PC-9 (cell line): ENCODE data around the gene ZNF710. TPM values are rescaled to one million over a fixed set of nuclear protein-coding genes. Genes with fewer than 3 reads are reported as not detected.
"Not testable (repeated sequence)": the region's sequence is repeated elsewhere in the genome, so short reads cannot be mapped to it uniquely, and the experiment has no call there.

Experiments
- Bru-seq: library from RNA; stranded (reverse); fragments of 400-500 nt; gene quantifications from one replicate; lab custom pipeline; 2021; lab: Mats Ljungman, UMichigan
- BruChase-seq, 2 experiments: library from RNA; stranded (reverse); fragments of 400-500 nt; gene quantifications; one replicate each; lab custom pipeline; 2021; lab: Mats Ljungman, UMichigan
- BruUV-seq: library from RNA; stranded (reverse); fragments of 400-500 nt; replicated peaks from 2 replicates; lab custom pipeline; 2021; lab: Mats Ljungman, UMichigan
- CTCF ChIA-PET: fragments of 300-600 bp; sonication (Branson Sonifier 250); formaldehyde crosslinking; loops from one replicate; lab custom pipeline; 2022; ENCODE audit warnings: antibody characterized with exemption; lab: Charles Lee
- POLR2A ChIA-PET: fragments of 300-600 bp; sonication (Branson Sonifier 250); formaldehyde crosslinking; loops from one replicate; lab custom pipeline; 2022; ENCODE audit warnings: antibody characterized with exemption; ENCODE audit not compliant: unreplicated experiment; lab: Charles Lee
- DNase-seq, 2 experiments: peaks; one replicate each; pipeline versions ENCODE4 v3.0.0 to v3.0.0-alpha.2; 2015 to 2022; ENCODE audit warnings: mixed read lengths in 1 of 2
- H2AFZ ChIP-seq: fragments of 200-600 bp; sonication (generic); 2 replicates; pipeline ENCODE4 v1.8.1; 2017; ENCODE audit warnings: antibody characterized with exemption
- H3F3A ChIP-seq: fragments of 200-600 bp; sonication (generic); 2 replicates; pipeline ENCODE4 v1.8.1; 2017; ENCODE audit warnings: antibody characterized with exemption, mild to moderate bottlenecking, low read depth; ENCODE audit not compliant: insufficient read depth
- H3K27ac ChIP-seq: fragments of 200-600 bp; sonication (generic); 2 replicates; pipeline ENCODE4 v1.6.1; 2016; ENCODE audit warnings: mixed run types
- H3K27me3 ChIP-seq: fragments of 200-600 bp; sonication (generic); 2 replicates; pipeline ENCODE4 v1.6.1; 2016; ENCODE audit warnings: low read depth, mixed run types; ENCODE audit not compliant: insufficient read depth
- H3K36me3 ChIP-seq: fragments of 200-600 bp; sonication (generic); 2 replicates; pipeline ENCODE4 v1.6.1; 2016; ENCODE audit warnings: low read depth, mixed run types
- H3K4me1 ChIP-seq: fragments of 200-600 bp; sonication (generic); replicated peaks from 2 replicates; pipeline ENCODE4 v1.6.1; 2016; ENCODE audit warnings: mixed run types; ENCODE audit not compliant: insufficient read depth
- H3K4me2 ChIP-seq: fragments of 200-600 bp; sonication (generic); 2 replicates; pipeline ENCODE4 v1.6.1; 2017; ENCODE audit warnings: mixed run types
- H3K4me3 ChIP-seq: fragments of 200-600 bp; sonication (generic); 2 replicates; pipeline ENCODE4 v1.6.1; 2016; ENCODE audit warnings: mixed run types
- H3K79me2 ChIP-seq: fragments of 200-600 bp; sonication (generic); 2 replicates; pipeline ENCODE4 v1.6.1; 2017; ENCODE audit warnings: low read depth, mixed run types
- H3K9me2 ChIP-seq: fragments of 200-600 bp; sonication (generic); 2 replicates; pipeline ENCODE4 v1.8.1; 2017; ENCODE audit warnings: mild to moderate bottlenecking; ENCODE audit not compliant: insufficient read depth
- H3K9me3 ChIP-seq: fragments of 200-600 bp; sonication (generic); 2 replicates; pipeline ENCODE4 v1.8.1; 2016; ENCODE audit warnings: low read depth; ENCODE audit not compliant: insufficient read depth
- H4K20me1 ChIP-seq: fragments of 200-600 bp; sonication (generic); 2 replicates; pipeline ENCODE4 v1.8.1; 2017; ENCODE audit not compliant: insufficient read depth
- EZH2 ChIP-seq: fragments of 200-600 bp; sonication (generic); IDR thresholded peaks from 2 replicates; pipeline ENCODE4 v1.8.0; 2017; ENCODE audit warnings: antibody characterized with exemption, low read depth
- intact Hi-C: fragments of 100-400 bp; cut with micrococcal nuclease; formaldehyde crosslinking; loops from one replicate; pipeline ENCODE4 v1.10.0; 2022; ENCODE audit not compliant: unreplicated experiment
- long read RNA-seq: library from polyadenylated mRNA; stranded (forward); transcript quantifications from one replicate; pipeline ENCODE4 v2.0.0, GENCODE V29; 2022
- total RNA-seq: library from RNA; stranded (reverse); gene quantifications from 2 replicates; pipeline ENCODE4 v1.2.3, GENCODE V29; 2021
- TF ChIP-seq, protein P1 (sequence below): fragments of 200-600 bp; sonication (generic); conservative IDR thresholded peaks from 2 replicates; pipeline ENCODE4 v1.6.1; 2017; ENCODE audit warnings: mixed run types, antibody characterized with exemption, mild to moderate bottlenecking, moderate library complexity

The ZNF710 gene
- total RNA-seq = 23.4 and 25.2 TPM in 2 replicates
- percentile 66 among the genes with signal in this experiment for Bru-seq, nascent RNA
- BruChase-seq, experiment 1, labeled RNA remaining after a 2-hour chase = percentile 64 among the genes with signal in this experiment
- percentile 54 among the genes with signal in this experiment for BruChase-seq, experiment 2, labeled RNA remaining after a 6-hour chase
- long read RNA-seq, full-length matches to known transcripts = 2 of 7 reads
- long read RNA-seq, partial matches to known transcripts = 4 of 7 reads
- long read RNA-seq, other reads (novel, unspliced or antisense) = 1 of 7 reads

DNA sequence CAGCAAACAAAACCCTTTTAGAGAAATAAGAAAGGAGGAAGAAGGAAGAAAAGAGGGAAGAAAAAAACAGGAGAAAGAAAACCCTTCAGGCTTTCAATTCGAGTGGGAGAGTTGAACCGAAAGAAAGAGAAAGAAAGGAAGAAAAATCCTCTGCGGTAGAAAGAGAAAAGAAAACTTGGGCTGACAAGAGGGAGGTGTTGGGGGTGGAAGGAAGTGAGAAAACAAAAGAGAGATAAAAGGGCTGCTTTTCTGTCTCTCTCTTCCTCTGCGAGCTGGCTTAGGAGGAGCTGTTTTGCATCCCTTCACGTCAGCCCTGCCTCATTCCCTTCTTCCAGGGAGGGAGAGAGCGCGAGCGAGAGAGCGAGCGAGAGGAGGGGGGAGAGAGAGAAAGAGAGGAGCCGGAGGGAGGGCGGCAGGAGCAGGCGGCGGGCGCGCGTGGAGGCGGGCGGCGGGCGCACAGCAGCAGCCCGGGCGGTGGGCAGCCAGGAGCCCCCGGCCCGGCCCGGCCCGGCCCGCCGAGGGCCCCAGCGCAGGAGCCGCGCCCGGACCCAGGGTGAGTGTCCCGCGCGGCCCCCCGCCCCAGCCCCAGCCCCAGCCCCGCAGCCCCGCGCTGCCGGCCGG is at the start of gene ZNF710:
ZNF710 (plus strand) TSS at position 263 of the 621 bp plus-strand sequence. CDS start 65,814 bp downstream, outside the sequence.
- Histone ChIP-seq H3K36me3 (no peaks in the 10 kb centered on the region; the same call in 1 of the 2 replicates), H4K20me1 (0 out of 2 replicates have a peak, but pooled peaks cover 3% of the 10 kb centered on the region), H3K9me3 (no peaks in the 10 kb centered on the region), H3F3A (peaks cover 64% of the 10 kb centered on the region), H3K27ac (peak within 1 kb of the TSS; percentile 67), H3K27me3 (no peaks in the 10 kb centered on the region), H2AFZ (peak within 1 kb of the TSS; percentile 71), H3K4me2 (peak within 1 kb of the TSS; percentile 79), H3K79me2 (peaks cover 40% of the 10 kb centered on the region), H3K4me3 (peak within 1 kb of the TSS; percentile 86), H3K9me2 (no peaks in the 10 kb centered on the region), H3K4me1 (peaks cover 77% of the 10 kb centered on the region)
- POLR2A ChIA-PET = no interaction called here
- no peak for DNase-seq
- TF ChIP-seq EZH2 = no peak
- TF ChIP-seq, protein P1, sequence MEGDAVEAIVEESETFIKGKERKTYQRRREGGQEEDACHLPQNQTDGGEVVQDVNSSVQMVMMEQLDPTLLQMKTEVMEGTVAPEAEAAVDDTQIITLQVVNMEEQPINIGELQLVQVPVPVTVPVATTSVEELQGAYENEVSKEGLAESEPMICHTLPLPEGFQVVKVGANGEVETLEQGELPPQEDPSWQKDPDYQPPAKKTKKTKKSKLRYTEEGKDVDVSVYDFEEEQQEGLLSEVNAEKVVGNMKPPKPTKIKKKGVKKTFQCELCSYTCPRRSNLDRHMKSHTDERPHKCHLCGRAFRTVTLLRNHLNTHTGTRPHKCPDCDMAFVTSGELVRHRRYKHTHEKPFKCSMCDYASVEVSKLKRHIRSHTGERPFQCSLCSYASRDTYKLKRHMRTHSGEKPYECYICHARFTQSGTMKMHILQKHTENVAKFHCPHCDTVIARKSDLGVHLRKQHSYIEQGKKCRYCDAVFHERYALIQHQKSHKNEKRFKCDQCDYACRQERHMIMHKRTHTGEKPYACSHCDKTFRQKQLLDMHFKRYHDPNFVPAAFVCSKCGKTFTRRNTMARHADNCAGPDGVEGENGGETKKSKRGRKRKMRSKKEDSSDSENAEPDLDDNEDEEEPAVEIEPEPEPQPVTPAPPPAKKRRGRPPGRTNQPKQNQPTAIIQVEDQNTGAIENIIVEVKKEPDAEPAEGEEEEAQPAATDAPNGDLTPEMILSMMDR = no peak
- intact Hi-C loops = loop anchor here (5.0 kb wide), 1 partner anchor 71 kb away; no protein-coding TSS in a partner anchor
- BruUV-seq = no TSS peak
- CTCF ChIA-PET = interaction anchor here (0.7 kb wide), 1 partner anchor 107 kb away, joined by 7 read pairs; no protein-coding TSS in a partner anchor

GRCh38 chr15:89954541-89954940 is 46.6 kb upstream of the ZNF710 start:
- Histone ChIP-seq H3F3A (no peaks in the 10 kb centered on the region), H3K9me2 (no peaks in the 10 kb centered on the region), H3K4me2 (no peak overlapping the region), H3K4me3 (no peak overlapping the region), H2AFZ (no peak overlapping the region), H3K27ac (no peak overlapping the region), H3K9me3 (no peaks in the 10 kb centered on the region), H3K27me3 (no peaks in the 10 kb centered on the region), H3K79me2 (no peaks in the 10 kb centered on the region), H4K20me1 (no peaks in the 10 kb centered on the region), H3K4me1 (peaks cover 7% of the 10 kb centered on the region; the same call in 1 of the 2 replicates), H3K36me3 (no peaks in the 10 kb centered on the region)
- intact Hi-C loops = no loop called here
- CTCF ChIA-PET = no interaction called here
- no TSS peak for BruUV-seq
- POLR2A ChIA-PET = no interaction called here
- TF ChIP-seq, protein P1 = no peak
- TF ChIP-seq EZH2 = no peak
- no peak for DNase-seq

DNA sequence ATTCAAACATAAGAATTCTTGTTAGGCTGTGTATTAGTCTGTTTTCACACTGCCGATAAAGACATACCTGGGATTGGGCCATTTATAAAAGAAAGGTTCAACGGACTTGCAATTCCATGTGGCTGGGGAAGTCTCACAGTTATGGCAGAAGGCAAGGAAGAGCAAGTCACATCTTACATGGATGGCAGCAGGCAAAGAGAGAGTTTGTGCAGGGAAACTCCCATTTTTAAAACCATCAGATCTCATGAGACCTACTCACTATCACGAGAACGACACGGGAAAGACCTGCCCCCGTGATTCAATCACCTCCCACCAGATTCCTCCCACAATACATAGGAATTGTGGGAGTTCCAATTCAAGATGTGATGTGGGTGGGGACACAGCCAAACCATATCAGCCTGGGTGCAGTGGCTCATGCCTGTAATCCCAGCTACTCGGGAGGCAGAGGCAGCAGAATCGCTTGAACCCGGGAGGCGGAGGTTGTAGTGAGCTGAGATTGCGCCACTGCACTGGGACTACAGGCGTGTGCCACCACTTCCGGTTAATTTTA is 45.6 kb upstream of the ZNF710 start:
- H3F3A ChIP-seq, H3K4me2 ChIP-seq, H3K4me1 ChIP-seq, H4K20me1 ChIP-seq, DNase-seq, H3K4me3 ChIP-seq, H3K79me2 ChIP-seq, POLR2A ChIA-PET, H3K36me3 ChIP-seq, H2AFZ ChIP-seq, intact Hi-C loops, H3K27me3 ChIP-seq, H3K9me2 ChIP-seq, H3K9me3 ChIP-seq, H3K27ac ChIP-seq, BruUV-seq, CTCF ChIA-PET: not testable (repeated sequence)
